Measurements from ENCODE around the gene PKNOX1. TPM values are rescaled to one million over a fixed set of nuclear protein-coding genes. Genes with fewer than 3 reads are reported as not detected.
"Not testable (repeated sequence)": the region's sequence is repeated elsewhere in the genome, so short reads cannot be mapped to it uniquely, and the experiment has no call there.

Gene PKNOX1
- polyA plus RNA-seq, 6 donors from 2014 or later = 10.8 to 29.5 (median 20.9) TPM

DNA sequence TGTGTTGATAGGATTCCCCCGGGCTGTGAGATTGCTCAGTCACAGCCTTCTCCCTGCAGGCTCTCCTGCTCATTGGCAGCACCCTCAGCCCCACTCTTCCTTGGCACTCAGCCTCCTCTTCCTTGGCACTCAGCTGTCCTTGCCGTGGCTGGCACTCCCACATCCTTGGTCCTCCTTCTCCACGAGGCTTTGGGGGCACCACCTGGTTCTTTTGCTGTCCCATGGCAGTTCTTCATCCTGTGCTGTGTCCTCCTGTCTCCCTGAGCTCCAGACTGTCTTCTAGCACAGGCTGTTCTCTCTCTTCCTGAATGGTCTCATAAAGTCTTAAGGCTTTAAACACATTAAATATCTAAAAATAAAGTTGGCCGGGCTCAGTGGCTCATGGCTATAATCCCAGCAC, 27.0 kb downstream of the PKNOX1 start:
- no peaks in the 10 kb centered on the region for H3K27me3 Mint-ChIP-seq
- peaks cover 0 to 10% (median 2%) of the 10 kb centered on the region in 3 donors for H3K4me1 Mint-ChIP-seq
- H3K27ac Mint-ChIP-seq = no peak overlapping the region
- H3K9me3 Mint-ChIP-seq = peaks cover 5 to 18% (median 12%) of the 10 kb centered on the region in 7 donors
- ATAC-seq (ENCODE audit: low read depth in 2 of 2) (no peak), DNase-seq (no peak)
- H3K36me3 Mint-ChIP-seq = peaks cover 14 to 32% of the 10 kb centered on the region in 2 donors
- no peak overlapping the region for H3K4me3 Mint-ChIP-seq

DNA sequence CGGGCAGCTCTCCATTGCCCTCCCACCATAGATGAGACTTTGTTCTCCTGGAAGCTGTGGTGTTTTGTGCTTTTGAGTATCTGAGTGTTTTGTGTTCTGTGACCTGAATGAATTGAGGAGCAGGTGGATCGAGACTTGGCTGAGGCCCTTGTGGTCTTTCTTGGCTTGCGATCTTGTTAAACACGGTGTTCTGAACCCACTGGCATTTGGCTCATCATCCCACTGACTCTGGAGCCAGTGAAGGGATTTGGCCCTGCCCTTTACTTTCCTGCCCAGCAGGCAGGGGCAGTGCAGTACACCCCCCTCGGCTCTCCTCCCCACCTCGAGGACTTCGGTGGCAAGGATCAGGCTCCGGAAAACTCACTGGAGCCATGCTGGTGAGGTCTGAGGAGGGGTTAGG, 30.6 kb downstream of the PKNOX1 start:
- Mint-ChIP-seq H3K27ac (peak overlapping the region in 1 of 6 donors; percentile 28), H3K4me3 (no peak overlapping the region), H3K9me3 (peaks cover 3 to 10% (median 6%) of the 10 kb centered on the region in 7 donors), H3K4me1 (peaks cover 0 to 4% (median 2%) of the 10 kb centered on the region in 3 donors), H3K36me3 (peaks cover 20 to 23% of the 10 kb centered on the region in 2 donors), H3K27me3 (no peaks in the 10 kb centered on the region)
- DNase-seq (no peak), ATAC-seq (ENCODE audit: low read depth in 2 of 2) (no peak)

DNA sequence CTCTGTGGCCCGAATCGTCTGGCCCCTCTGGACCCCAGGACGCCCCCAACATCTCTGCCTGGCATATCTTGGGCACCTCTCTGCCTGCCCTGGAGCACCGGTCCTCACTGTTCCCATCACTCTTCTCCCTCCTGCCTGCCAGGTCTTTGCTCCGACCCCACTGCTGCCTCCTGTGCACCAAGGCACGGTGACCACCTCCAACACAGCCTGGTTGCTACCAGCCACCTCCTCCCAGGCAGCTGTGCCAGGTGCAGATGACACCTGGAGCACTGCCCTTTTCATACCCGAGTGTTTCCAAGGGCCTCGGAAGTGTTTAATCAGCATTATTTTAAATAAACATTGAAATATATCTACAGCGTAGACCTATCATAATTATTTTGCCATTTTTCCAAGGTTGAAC, 31.3 kb downstream of the PKNOX1 start:
- H3K9me3 Mint-ChIP-seq = peaks cover 0 to 4% (median 2%) of the 10 kb centered on the region in 7 donors

DNA sequence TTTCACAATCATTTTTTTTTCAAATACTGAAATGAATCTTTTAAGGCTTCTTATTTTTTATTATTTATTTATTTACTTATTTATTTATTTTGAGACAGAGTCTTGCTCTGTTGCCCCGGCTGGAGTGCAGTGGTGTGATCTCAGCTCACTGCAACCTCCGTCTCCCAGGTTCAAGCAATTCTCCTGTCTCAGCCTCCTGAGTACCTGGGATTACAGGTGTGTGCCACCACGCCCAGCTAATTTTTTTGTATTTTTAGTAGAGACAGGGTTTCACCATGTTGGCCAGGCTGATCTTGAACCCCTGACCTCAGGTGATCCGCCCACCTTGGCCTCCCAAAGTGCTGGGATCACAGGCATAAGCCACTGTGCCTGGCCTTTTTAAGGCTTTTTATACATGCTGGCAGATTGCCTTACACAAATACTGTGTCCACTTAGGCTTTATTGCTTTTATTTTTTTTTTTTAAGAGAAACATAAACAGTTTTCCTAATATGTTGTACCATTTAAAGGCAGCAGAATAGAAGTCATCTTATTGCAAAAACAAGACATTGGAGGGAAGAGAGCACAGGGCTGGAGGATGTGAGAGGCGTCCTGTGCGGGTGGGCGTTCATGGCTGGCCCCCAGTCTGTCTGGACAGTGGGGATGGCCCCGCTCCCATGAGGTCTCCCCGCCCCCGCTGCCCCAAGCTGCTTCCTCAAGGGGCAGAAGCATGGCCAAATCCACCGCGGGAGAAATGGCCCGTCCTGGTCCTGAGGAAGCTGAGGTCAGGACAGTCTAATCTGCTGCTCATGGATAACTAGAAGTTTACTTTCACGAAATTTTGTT, 31.9 kb downstream of the PKNOX1 start:
- not testable (repeated sequence) for H3K4me3 Mint-ChIP-seq; H3K27me3 Mint-ChIP-seq; DNase-seq; H3K9me3 Mint-ChIP-seq; ATAC-seq (ENCODE audit: low read depth in 2 of 2); H3K4me1 Mint-ChIP-seq; H3K27ac Mint-ChIP-seq
- peaks cover 13 to 20% of the 10 kb centered on the region in 2 donors for H3K36me3 Mint-ChIP-seq

More for the DNA sequence above, 31.3 kb downstream of the PKNOX1 start:
- DNase-seq = no peak
- peaks cover 0 to 2% (median 0%) of the 10 kb centered on the region in 3 donors for H3K4me1 Mint-ChIP-seq
- no peak for ATAC-seq (ENCODE audit: low read depth in 2 of 2)
- peaks cover 13 to 20% of the 10 kb centered on the region in 2 donors for H3K36me3 Mint-ChIP-seq
- H3K27ac Mint-ChIP-seq = no peak overlapping the region
- H3K27me3 Mint-ChIP-seq = no peaks in the 10 kb centered on the region
- H3K4me3 Mint-ChIP-seq = no peak overlapping the region

DNA sequence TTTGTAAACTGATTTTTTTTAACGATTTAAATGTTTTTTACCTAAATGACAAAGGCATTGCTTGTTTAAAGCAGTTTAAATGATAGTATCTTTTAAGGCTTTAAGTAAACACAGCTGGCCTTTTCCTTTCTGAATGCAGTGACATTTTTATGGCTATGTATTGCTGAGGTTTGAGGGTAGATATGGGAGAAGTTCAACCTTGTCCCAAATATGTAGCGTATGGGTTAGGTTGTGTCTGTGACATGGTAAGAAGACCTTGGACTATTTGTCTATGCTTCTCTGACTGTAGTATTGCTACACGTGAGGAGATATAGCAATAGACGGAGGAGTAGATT, 32.5 kb downstream of the PKNOX1 start:
- Mint-ChIP-seq H3K27me3 (no peaks in the 10 kb centered on the region), H3K9me3 (no peaks in the 10 kb centered on the region), H3K4me3 (no peak overlapping the region), H3K36me3 (peaks cover 13 to 20% of the 10 kb centered on the region in 2 donors), H3K4me1 (no peaks in the 10 kb centered on the region), H3K27ac (no peak overlapping the region)
- DNase-seq (no peak), ATAC-seq (ENCODE audit: low read depth in 2 of 2) (no peak)

DNA sequence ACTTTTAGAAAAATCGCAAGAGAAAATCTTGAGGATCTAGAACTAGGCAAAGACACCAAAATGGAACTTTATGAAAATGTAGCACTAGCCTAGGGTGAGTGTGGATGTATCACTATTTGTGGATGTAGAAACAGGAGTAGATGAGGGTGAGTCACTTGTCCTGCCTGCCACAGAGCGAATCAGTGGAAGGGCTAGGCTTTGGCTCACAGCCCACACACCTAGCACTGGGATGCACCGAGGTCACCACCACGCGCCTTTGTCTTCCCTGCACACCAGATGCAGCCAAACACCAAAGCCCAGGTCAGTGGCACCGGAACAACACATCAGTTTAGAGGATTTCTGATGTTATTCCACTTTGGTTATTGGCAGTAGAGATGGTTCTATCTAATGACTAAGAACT, 38.2 kb downstream of the PKNOX1 start:
- DNase-seq = no peak
- Mint-ChIP-seq H3K27me3 (no peaks in the 10 kb centered on the region), H3K4me3 (no peak overlapping the region), H3K36me3 (peaks cover 7 to 12% of the 10 kb centered on the region in 2 donors), H3K9me3 (no peaks in the 10 kb centered on the region), H3K27ac (no peak overlapping the region), H3K4me1 (peaks cover 20 to 26% (median 23%) of the 10 kb centered on the region in 3 donors)
- no peak for ATAC-seq (ENCODE audit: low read depth in 2 of 2)

DNA sequence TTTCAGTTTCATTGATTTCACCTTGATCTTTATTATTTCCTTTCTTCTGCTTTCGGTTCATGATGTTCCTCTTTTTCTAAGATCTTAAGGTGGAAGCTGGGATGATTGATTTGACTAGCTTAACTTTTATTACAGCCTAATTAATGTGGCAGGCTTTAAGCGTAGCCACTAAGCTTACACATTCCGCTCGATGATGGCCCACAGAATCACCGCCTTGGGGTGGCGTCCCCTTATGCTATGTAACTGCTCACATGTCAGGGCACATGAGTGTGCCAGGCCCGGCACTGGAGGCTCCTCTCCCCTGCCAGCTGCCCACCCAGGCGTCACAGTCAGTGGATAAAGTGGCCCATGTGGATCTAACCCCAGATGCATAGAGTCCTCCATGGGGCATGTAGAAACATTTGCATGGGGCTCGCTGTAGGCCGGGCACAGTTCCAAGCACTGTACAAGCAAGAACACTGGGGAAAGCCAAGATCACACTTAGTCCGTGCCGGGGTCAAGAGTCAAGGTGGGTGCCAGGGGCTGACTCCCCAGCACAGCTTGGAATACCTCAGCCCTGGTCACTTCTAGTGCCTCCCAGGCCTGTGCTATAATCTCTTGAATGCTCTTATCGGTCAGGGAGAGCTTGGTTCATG, 41.7 kb downstream of the PKNOX1 start:
- peaks cover 7 to 8% of the 10 kb centered on the region in 2 donors for H3K36me3 Mint-ChIP-seq
- H3K9me3 Mint-ChIP-seq = no peaks in the 10 kb centered on the region
- peak; percentile 86 to 91 for ATAC-seq (ENCODE audit: low read depth in 2 of 2)
- H3K27me3 Mint-ChIP-seq = no peaks in the 10 kb centered on the region
- H3K4me1 Mint-ChIP-seq = peaks cover 23 to 26% (median 24%) of the 10 kb centered on the region in 3 donors
- H3K27ac Mint-ChIP-seq = peak overlapping the region; percentile 49 to 96 (median 68)
- H3K4me3 Mint-ChIP-seq = peak overlapping the region in 7 of 8 donors; percentile 35 to 80 (median 74)
- peak; percentile 56 for DNase-seq

DNA sequence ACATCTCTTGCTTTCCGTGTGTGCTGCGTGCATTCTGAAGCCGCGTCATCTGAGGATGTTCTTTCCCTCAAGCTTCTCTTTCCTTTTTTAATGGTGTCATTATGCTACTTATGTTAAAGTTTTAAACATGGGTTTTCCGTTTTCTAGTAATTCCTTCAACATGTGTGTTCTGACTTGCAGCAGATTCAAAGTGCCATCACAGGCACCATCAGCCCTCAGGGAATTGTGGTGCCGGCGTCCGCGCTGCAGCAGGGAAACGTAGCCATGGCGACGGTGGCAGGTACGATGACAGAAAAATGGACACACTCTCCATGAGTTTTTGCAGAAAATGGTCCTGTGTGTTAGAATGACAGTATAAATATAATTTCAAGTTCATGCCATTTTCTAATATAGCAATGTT, 42.4 kb downstream of the PKNOX1 start:
- Mint-ChIP-seq H3K4me1 (peaks cover 23 to 29% (median 26%) of the 10 kb centered on the region in 3 donors), H3K27me3 (no peaks in the 10 kb centered on the region), H3K36me3 (peaks cover 13 to 15% of the 10 kb centered on the region in 2 donors), H3K9me3 (no peaks in the 10 kb centered on the region), H3K27ac (peak overlapping the region in 2 of 6 donors; percentile 44 to 81), H3K4me3 (peak overlapping the region in 5 of 8 donors; percentile 19 to 80 (median 69))
- no peak for DNase-seq
- no peak for ATAC-seq (ENCODE audit: low read depth in 2 of 2)

DNA sequence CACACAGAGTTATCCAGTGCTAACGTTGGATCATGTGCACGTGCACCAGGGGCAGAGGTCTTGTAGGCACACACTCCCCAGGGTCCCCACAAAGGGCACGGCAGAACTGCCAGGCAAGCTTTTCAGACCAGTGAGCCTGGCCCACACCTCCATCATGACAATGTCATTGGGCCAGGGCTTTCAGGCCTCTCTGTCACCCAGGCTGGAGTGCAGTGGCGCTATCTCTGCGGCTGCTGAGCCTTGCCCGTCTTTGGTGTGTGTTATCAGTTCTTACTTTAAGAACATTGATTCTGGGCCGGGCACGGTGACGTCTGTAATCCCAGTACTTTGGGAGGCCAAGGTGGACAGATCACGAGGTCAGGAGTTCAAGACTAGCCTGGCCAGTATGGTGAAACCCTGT, 44.2 kb downstream of the PKNOX1 start:
- ATAC-seq (ENCODE audit: low read depth in 2 of 2) (no peak), DNase-seq (no peak)
- no peaks in the 10 kb centered on the region for H3K27me3 Mint-ChIP-seq
- peaks cover 23 to 29% (median 26%) of the 10 kb centered on the region in 3 donors for H3K4me1 Mint-ChIP-seq
- peak overlapping the region in 1 of 6 donors; percentile 21 for H3K27ac Mint-ChIP-seq
- H3K4me3 Mint-ChIP-seq = no peak overlapping the region
- no peaks in the 10 kb centered on the region for H3K9me3 Mint-ChIP-seq
- H3K36me3 Mint-ChIP-seq = peaks cover 24 to 28% of the 10 kb centered on the region in 2 donors

DNA sequence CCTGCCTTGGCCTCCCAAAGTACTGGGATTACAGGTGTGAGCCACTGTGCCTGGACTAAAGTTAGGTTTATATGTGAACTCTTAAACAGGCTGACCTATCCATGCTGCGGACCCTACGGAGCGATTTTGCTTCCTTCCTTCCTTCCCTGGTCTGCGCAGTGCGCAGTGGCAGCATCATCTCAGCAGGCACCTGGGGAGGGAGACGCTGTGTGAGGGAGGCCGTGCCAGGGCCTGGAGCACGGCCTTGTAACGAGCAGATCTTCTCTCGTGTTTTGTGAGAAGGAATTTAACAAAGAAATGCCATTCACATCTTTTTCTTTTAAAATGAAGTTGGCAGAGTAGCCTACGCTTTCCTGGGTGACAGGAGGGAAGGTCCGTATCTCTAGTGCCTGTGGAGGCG, 45.8 kb downstream of the PKNOX1 start:
- H3K4me1 Mint-ChIP-seq = peaks cover 18 to 24% (median 18%) of the 10 kb centered on the region in 3 donors
- DNase-seq (no peak), ATAC-seq (ENCODE audit: low read depth in 2 of 2) (no peak)
- H3K9me3 Mint-ChIP-seq = no peaks in the 10 kb centered on the region
- H3K27ac Mint-ChIP-seq = peak overlapping the region in 1 of 6 donors; percentile 50
- H3K27me3 Mint-ChIP-seq = no peaks in the 10 kb centered on the region
- peak overlapping the region in 4 of 8 donors; percentile 31 to 82 (median 44) for H3K4me3 Mint-ChIP-seq
- H3K36me3 Mint-ChIP-seq = peaks cover 24 to 26% of the 10 kb centered on the region in 2 donors

DNA sequence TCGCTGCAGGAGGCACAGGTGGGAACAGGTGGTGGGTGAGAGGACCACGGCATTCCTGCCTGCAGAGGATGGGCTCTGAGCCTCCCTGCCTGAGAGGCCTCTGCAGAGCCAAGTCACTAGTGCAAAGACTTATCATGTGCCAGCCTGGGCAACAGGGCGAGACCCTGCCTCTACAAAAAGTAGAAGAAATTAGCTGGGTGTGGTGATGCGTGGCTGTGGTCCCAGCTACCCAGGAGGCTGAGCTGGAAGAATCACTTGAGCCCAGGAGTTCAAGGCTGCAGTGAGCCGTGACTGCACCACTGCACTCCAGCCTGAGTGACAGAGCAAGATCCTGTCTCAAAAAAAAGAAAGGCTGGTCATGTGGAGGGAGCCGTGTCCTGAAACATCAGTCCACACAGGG, 46.4 kb downstream of the PKNOX1 start:
- ATAC-seq (ENCODE audit: low read depth in 2 of 2) = no peak
- Mint-ChIP-seq H3K4me1 (peaks cover 12 to 20% (median 12%) of the 10 kb centered on the region in 3 donors), H3K27ac (peak overlapping the region in 2 of 6 donors; percentile 50 to 84), H3K4me3 (peak overlapping the region in 3 of 8 donors; percentile 31 to 82 (median 68)), H3K9me3 (no peaks in the 10 kb centered on the region), H3K27me3 (no peaks in the 10 kb centered on the region), H3K36me3 (peaks cover 24 to 26% of the 10 kb centered on the region in 2 donors)
- no peak for DNase-seq

DNA sequence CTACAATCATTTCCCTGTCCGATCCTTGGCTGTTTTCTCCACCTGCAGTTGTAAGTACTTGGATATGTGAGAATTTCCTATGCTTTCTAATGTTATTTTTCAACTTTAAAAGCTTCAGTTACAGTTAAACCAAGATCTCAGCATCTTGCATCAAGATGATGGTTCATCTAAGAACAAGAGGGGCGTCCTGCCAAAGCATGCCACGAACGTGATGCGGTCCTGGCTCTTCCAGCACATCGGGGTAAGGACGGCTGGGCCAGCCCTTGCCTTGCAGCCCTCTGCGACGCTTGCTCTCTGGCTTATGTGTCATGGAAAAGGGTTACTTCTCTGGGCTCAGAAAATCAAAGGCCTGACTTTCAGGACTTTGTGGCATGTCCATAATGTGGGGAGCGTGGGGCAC, 46.8 kb downstream of the PKNOX1 start:
- DNase-seq = no peak
- Mint-ChIP-seq H3K36me3 (peaks cover 24 to 26% of the 10 kb centered on the region in 2 donors), H3K4me1 (peaks cover 7 to 16% (median 8%) of the 10 kb centered on the region in 3 donors), H3K27ac (peak overlapping the region in 2 of 6 donors; percentile 16 to 50), H3K27me3 (no peaks in the 10 kb centered on the region), H3K4me3 (peak overlapping the region in 3 of 8 donors; percentile 3 to 68 (median 35)), H3K9me3 (no peaks in the 10 kb centered on the region)
- ATAC-seq (ENCODE audit: low read depth in 2 of 2) = no peak

DNA sequence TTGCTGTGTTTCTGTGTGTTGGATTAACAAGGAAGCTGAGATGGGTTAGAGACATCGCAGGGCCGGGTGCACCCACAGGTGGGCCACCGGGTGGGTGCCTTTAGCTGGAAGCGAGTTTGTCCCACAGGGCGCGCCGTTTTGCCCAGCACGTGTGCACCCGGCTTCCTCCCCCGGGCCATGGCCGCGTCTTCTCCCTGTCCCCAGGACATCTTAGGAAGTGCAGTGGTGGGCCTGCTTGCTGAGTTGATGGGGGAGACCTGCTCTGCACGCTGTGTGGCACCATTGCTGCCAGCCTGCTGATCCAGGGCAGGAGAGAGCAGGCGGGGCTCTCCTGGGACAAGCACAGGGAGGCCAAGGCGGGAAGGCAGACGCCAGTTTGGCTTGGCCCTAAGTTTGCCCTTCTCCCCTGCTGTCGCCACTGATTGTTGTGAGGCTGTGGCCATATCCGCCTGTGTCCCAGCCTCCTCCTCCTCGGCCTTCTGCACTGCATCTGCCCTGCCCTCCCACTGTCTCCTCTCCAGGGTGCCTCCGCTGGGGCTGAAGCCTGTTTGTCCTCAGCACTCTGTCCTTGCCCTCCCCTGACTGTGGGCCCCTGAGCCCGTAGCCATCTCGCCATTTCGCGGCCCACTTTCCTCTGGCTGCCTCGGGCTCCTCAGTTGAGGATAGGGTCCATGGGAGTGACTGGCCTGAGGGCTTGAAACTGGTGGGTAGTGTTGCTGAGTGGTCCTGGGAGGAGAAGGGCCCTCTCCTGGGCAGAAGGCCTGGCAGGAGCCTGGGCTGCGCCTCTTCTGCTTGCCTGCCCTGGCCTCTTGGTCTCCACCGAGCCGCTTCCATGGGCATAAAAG, 47.6 kb downstream of the PKNOX1 start:
- Mint-ChIP-seq H3K4me3 (peak overlapping the region in 1 of 8 donors; percentile 33), H3K9me3 (no peaks in the 10 kb centered on the region), H3K36me3 (peaks cover 24 to 28% of the 10 kb centered on the region in 2 donors), H3K27ac (peak overlapping the region in 1 of 6 donors; percentile 16), H3K27me3 (no peaks in the 10 kb centered on the region), H3K4me1 (peaks cover 0 to 9% (median under 1%) of the 10 kb centered on the region in 3 donors)
- no peak for ATAC-seq (ENCODE audit: low read depth in 2 of 2)
- no peak for DNase-seq
